SU-DHL-6 (cell line): ENCODE results near the gene UBA1.

Experiments used
- CTCF ChIP-seq: fragments of 200-600 bp; sonication (generic); IDR thresholded peaks from one replicate; pipeline ENCODE4 v1.5.1; 2017; ENCODE audit warnings: antibody characterized with exemption, mild to moderate bottlenecking, low read length, moderate library complexity; ENCODE audit not compliant: insufficient read depth, poor library complexity, severe bottlenecking
- EZH2phosphoT487 ChIP-seq: fragments of 200-600 bp; sonication (generic), shearing (Covaris generic); conservative IDR thresholded peaks from 2 replicates; pipeline ENCODE4 v1.6.1; 2018; ENCODE audit warnings: mild to moderate bottlenecking, antibody characterized with exemption, low read length, moderate library complexity, mixed read lengths

GRCh38 chrX:47247999-47248320, 54.3 kb downstream of the UBA1 start:
- TF ChIP-seq CTCF: no peak
- TF ChIP-seq EZH2phosphoT487: no peak
